Thoracic aorta (tissue), 2 donors: Measurements from ENCODE around the gene TAB2. TPM values are rescaled to one million over a fixed set of nuclear protein-coding genes. Genes with fewer than 3 reads are reported as not detected.

Experiments used
- ATAC-seq: fragments of 150-250 bp; one replicate; pipeline ENCODE4 v1.8.0; 2017; ENCODE audit warnings: low read depth; ENCODE audit not compliant: insufficient number of reproducible peaks, low FRiP score
- DNase-seq: peaks from one replicate; pipeline ENCODE4 v3.0.0-alpha.2; 2020; ENCODE audit warnings: low spot score
- H3K27ac ChIP-seq, 2 donors: fragments of 200-600 bp; sonication (generic); 1 replicate in 1 of 2; 2 replicates in 1 of 2; pipeline ENCODE4 v1.5.1; 2016; ENCODE audit warnings: mild to moderate bottlenecking in 2 of 2, moderate library complexity in 2 of 2
- H3K27me3 ChIP-seq: fragments of 200-600 bp; sonication (generic); replicated peaks from 2 replicates; pipeline ENCODE4 v1.6.0; 2016; ENCODE audit warnings: mild to moderate bottlenecking; ENCODE audit not compliant: insufficient read depth
- H3K36me3 ChIP-seq: fragments of 200-600 bp; sonication (generic); one replicate; pipeline ENCODE4 v1.5.1; 2016
- H3K4me1 ChIP-seq, 2 donors: fragments of 200-600 bp; sonication (generic); 1 replicate in 1 of 2; 2 replicates in 1 of 2; pipeline versions ENCODE4 v1.5.1 to v1.6.0; 2016; ENCODE audit warnings: low read depth in 2 of 2, mild to moderate bottlenecking in 1 of 2; ENCODE audit not compliant: control insufficient read depth in 1 of 2
- H3K4me3 ChIP-seq: fragments of 200-600 bp; sonication (generic); 2 replicates; pipeline ENCODE4 v1.5.1; 2016; ENCODE audit warnings: mild to moderate bottlenecking
- H3K9me3 ChIP-seq: fragments of 200-600 bp; sonication (generic); 2 replicates; pipeline ENCODE4 v1.5.1; 2016
- CTCF ChIP-seq: fragments of 200-600 bp; sonication (generic); IDR thresholded peaks from one replicate; pipeline ENCODE4 v1.5.1; 2019; ENCODE audit warnings: antibody characterized with exemption
- total RNA-seq, 2 donors: library from RNA; depleted of rRNA; stranded (reverse); fragments of >200 nt; gene quantifications; one replicate each; pipeline versions ENCODE4 v1.1.0 to v1.2.3, GENCODE V29; 2016

Gene TAB2
- total RNA-seq, 2 donors from 2014 or later = 56.0 to 61.7 TPM

- Histone ChIP-seq H3K27me3 (no peaks in the 10 kb centered on the region), H3K9me3 (no peaks in the 10 kb centered on the region), H3K4me1 (no peaks in the 10 kb centered on the region), H3K36me3 (no peaks in the 10 kb centered on the region), H3K4me3 (no peak overlapping the region), H3K27ac (no peak overlapping the region)
- DNase-seq (no peak), ATAC-seq (no peak)
- no peak for TF ChIP-seq CTCF
Measured at GRCh38 chr6:149437212-149437611, 119.7 kb downstream of the TAB2 start.

DNA sequence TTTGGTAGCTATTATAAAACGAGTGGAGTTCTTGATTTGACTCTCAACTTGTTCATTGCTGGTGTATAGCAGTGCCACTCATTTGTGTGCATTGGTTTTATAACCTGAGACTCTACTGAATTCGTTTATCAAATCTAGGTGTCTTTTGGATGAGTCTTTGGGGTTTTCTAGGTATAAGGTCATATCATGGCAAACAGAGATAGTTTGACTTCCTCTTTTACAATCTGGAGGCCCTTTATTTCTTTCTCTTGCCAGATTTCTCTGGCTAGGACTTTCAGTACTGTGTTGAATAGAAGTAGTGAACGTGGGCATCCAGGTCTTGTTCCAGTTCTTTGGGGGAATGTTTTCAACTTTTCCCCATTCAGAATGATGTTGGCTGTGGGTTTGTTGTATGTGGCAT lies 121.3 kb downstream of the TAB2 start:
- Histone ChIP-seq H3K4me3 (no peak overlapping the region), H3K27ac (no peak overlapping the region), H3K4me1 (no peaks in the 10 kb centered on the region), H3K9me3 (no peaks in the 10 kb centered on the region), H3K36me3 (no peaks in the 10 kb centered on the region), H3K27me3 (no peaks in the 10 kb centered on the region)
- ATAC-seq (no peak), DNase-seq (no peak)
- TF ChIP-seq CTCF = no peak

GRCh38 chr6:149439626-149440025 lies 122.1 kb downstream of the TAB2 start:
- Histone ChIP-seq H3K9me3 (no peaks in the 10 kb centered on the region), H3K4me3 (no peak overlapping the region), H3K27me3 (no peaks in the 10 kb centered on the region), H3K36me3 (no peaks in the 10 kb centered on the region), H3K27ac (no peak overlapping the region), H3K4me1 (no peaks in the 10 kb centered on the region)
- no peak for TF ChIP-seq CTCF
- ATAC-seq (no peak), DNase-seq (no peak)

GRCh38 chr6:149440735-149441671 lies 123.5 kb downstream of the TAB2 start:
- Histone ChIP-seq H3K4me3 (no peak overlapping the region), H3K27me3 (no peaks in the 10 kb centered on the region), H3K4me1 (no peaks in the 10 kb centered on the region), H3K27ac (no peak overlapping the region), H3K9me3 (no peaks in the 10 kb centered on the region), H3K36me3 (no peaks in the 10 kb centered on the region)
- no peak for TF ChIP-seq CTCF
- ATAC-seq (no peak), DNase-seq (no peak)

DNA sequence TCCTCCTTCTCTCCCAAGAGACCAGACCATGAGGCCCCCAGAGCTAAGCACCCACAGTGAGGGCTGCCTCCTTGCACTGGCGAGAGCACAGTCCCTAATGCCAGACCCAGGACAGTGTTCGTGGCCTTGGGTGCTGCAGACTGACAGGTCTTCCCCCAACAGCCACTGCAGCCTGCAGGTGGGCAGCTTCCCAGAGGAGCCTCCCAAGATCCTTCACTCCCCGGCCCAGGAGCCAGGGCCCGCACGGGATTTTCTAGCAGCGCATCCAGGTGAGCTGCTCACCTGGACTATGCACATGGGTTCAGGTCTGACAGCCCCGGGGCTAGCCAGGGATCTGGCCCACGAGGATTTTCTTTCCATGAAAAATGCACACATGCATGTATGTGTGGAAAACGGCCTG lies 124.2 kb downstream of the TAB2 start:
- Histone ChIP-seq H3K27me3 (no peaks in the 10 kb centered on the region), H3K4me3 (no peak overlapping the region), H3K36me3 (no peaks in the 10 kb centered on the region), H3K27ac (no peak overlapping the region), H3K9me3 (no peaks in the 10 kb centered on the region), H3K4me1 (no peaks in the 10 kb centered on the region)
- no peak for TF ChIP-seq CTCF
- DNase-seq (no peak), ATAC-seq (no peak)
